Measurements from ENCODE around the gene MTMR6.

The MTMR6 gene

GRCh38 chr13:25222740-25223139 lies 64.5 kb downstream of the MTMR6 start:
- Histone ChIP-seq H3K27ac (no peak overlapping the region), H3K4me3 (no peak overlapping the region), H3K36me3 (ENCODE audit: insufficient read depth, low read length) (no peaks in the 10 kb centered on the region), H3K9ac (ENCODE audit: insufficient read length) (no peak overlapping the region), H3K9me3 (ENCODE audit: low read depth, low read length) (no peaks in the 10 kb centered on the region)
- no peak for DNase-seq (ENCODE audit: low read depth, low spot score)
- TF ChIP-seq EZH2 (IDR thresholded peaks at IDR 0.05) (no peak), FOXP2 (optimal IDR thresholded peaks at IDR 0.05; ENCODE audit: control extremely low read depth, extremely low read length, insufficient read depth) (no peak), POLR2AphosphoS5 (IDR thresholded peaks at IDR 0.05; ENCODE audit: borderline replicate concordance, low read depth, low read length) (no peak)

GRCh38 chr13:25218019-25218418 lies 69.3 kb downstream of the MTMR6 start:
- no peak for TF ChIP-seq EZH2 (IDR thresholded peaks at IDR 0.05)
- TF ChIP-seq POLR2AphosphoS5 (IDR thresholded peaks at IDR 0.05; ENCODE audit: borderline replicate concordance, low read depth, low read length), result no peak
- TF ChIP-seq FOXP2 (optimal IDR thresholded peaks at IDR 0.05; ENCODE audit: control extremely low read depth, extremely low read length, insufficient read depth), result no peak
- no peak overlapping the region for H3K27ac ChIP-seq
- no peak overlapping the region for H3K4me3 ChIP-seq
- H3K9me3 ChIP-seq (ENCODE audit: low read depth, low read length), result no peaks in the 10 kb centered on the region
- no peak for DNase-seq (ENCODE audit: low read depth, low spot score)
- H3K36me3 ChIP-seq (ENCODE audit: insufficient read depth, low read length), result no peaks in the 10 kb centered on the region
- H3K9ac ChIP-seq (ENCODE audit: insufficient read length), result no peak overlapping the region

- no peak overlapping the region for H3K9ac ChIP-seq (ENCODE audit: insufficient read length)
- H3K27ac ChIP-seq, result no peak overlapping the region
- H3K36me3 ChIP-seq (ENCODE audit: insufficient read depth, low read length), result no peaks in the 10 kb centered on the region
- TF ChIP-seq FOXP2 (optimal IDR thresholded peaks at IDR 0.05; ENCODE audit: control extremely low read depth, extremely low read length, insufficient read depth) (no peak), POLR2AphosphoS5 (IDR thresholded peaks at IDR 0.05; ENCODE audit: borderline replicate concordance, low read depth, low read length) (no peak), EZH2 (IDR thresholded peaks at IDR 0.05) (no peak)
- no peak overlapping the region for H3K4me3 ChIP-seq
- H3K9me3 ChIP-seq (ENCODE audit: low read depth, low read length), result no peaks in the 10 kb centered on the region
- DNase-seq (ENCODE audit: low read depth, low spot score), result no peak
Measured at GRCh38 chr13:25217023-25217885, 70.0 kb downstream of the MTMR6 start.

GRCh38 chr13:25215253-25215575 lies 72.1 kb downstream of the MTMR6 start:
- Histone ChIP-seq H3K9me3 (ENCODE audit: low read depth, low read length) (no peaks in the 10 kb centered on the region), H3K9ac (ENCODE audit: insufficient read length) (no peak overlapping the region), H3K27ac (no peak overlapping the region), H3K36me3 (ENCODE audit: insufficient read depth, low read length) (no peaks in the 10 kb centered on the region), H3K4me3 (no peak overlapping the region)
- no peak for DNase-seq (ENCODE audit: low read depth, low spot score)
- TF ChIP-seq POLR2AphosphoS5 (IDR thresholded peaks at IDR 0.05; ENCODE audit: borderline replicate concordance, low read depth, low read length) (no peak), FOXP2 (optimal IDR thresholded peaks at IDR 0.05; ENCODE audit: control extremely low read depth, extremely low read length, insufficient read depth) (no peak), EZH2 (IDR thresholded peaks at IDR 0.05) (no peak)

- no peak overlapping the region for H3K9ac ChIP-seq (ENCODE audit: insufficient read length)
- H3K4me3 ChIP-seq, result no peak overlapping the region
- no peaks in the 10 kb centered on the region for H3K9me3 ChIP-seq (ENCODE audit: low read depth, low read length)
- DNase-seq (ENCODE audit: low read depth, low spot score), result no peak
- TF ChIP-seq POLR2AphosphoS5 (IDR thresholded peaks at IDR 0.05; ENCODE audit: borderline replicate concordance, low read depth, low read length), result no peak
- TF ChIP-seq FOXP2 (optimal IDR thresholded peaks at IDR 0.05; ENCODE audit: control extremely low read depth, extremely low read length, insufficient read depth), result no peak
- TF ChIP-seq EZH2 (IDR thresholded peaks at IDR 0.05), result no peak
- no peaks in the 10 kb centered on the region for H3K36me3 ChIP-seq (ENCODE audit: insufficient read depth, low read length)
- H3K27ac ChIP-seq, result no peak overlapping the region
Measured at GRCh38 chr13:25214491-25215252, 72.6 kb downstream of the MTMR6 start.

GRCh38 chr13:25213715-25214114 lies 73.6 kb downstream of the MTMR6 start:
- DNase-seq (ENCODE audit: low read depth, low spot score), result no peak
- H3K27ac ChIP-seq, result no peak overlapping the region
- no peak overlapping the region for H3K9ac ChIP-seq (ENCODE audit: insufficient read length)
- no peaks in the 10 kb centered on the region for H3K9me3 ChIP-seq (ENCODE audit: low read depth, low read length)
- H3K36me3 ChIP-seq (ENCODE audit: insufficient read depth, low read length), result no peaks in the 10 kb centered on the region
- no peak for TF ChIP-seq POLR2AphosphoS5 (IDR thresholded peaks at IDR 0.05; ENCODE audit: borderline replicate concordance, low read depth, low read length)
- no peak for TF ChIP-seq EZH2 (IDR thresholded peaks at IDR 0.05)
- TF ChIP-seq FOXP2 (optimal IDR thresholded peaks at IDR 0.05; ENCODE audit: control extremely low read depth, extremely low read length, insufficient read depth), result no peak
- H3K4me3 ChIP-seq, result no peak overlapping the region

GRCh38 chr13:25210842-25211569 lies 76.3 kb downstream of the MTMR6 start:
- Histone ChIP-seq H3K9me3 (ENCODE audit: low read depth, low read length) (no peaks in the 10 kb centered on the region), H3K9ac (ENCODE audit: insufficient read length) (no peak overlapping the region), H3K27ac (no peak overlapping the region), H3K36me3 (ENCODE audit: insufficient read depth, low read length) (no peaks in the 10 kb centered on the region), H3K4me3 (no peak overlapping the region)
- TF ChIP-seq POLR2AphosphoS5 (IDR thresholded peaks at IDR 0.05; ENCODE audit: borderline replicate concordance, low read depth, low read length) (no peak), FOXP2 (optimal IDR thresholded peaks at IDR 0.05; ENCODE audit: control extremely low read depth, extremely low read length, insufficient read depth) (no peak), EZH2 (IDR thresholded peaks at IDR 0.05) (no peak)
- DNase-seq (ENCODE audit: low read depth, low spot score), result no peak

- H3K36me3 ChIP-seq (ENCODE audit: insufficient read depth, low read length), result no peaks in the 10 kb centered on the region
- no peak for DNase-seq (ENCODE audit: low read depth, low spot score)
- no peak overlapping the region for H3K4me3 ChIP-seq
- TF ChIP-seq POLR2AphosphoS5 (IDR thresholded peaks at IDR 0.05; ENCODE audit: borderline replicate concordance, low read depth, low read length) (no peak), EZH2 (IDR thresholded peaks at IDR 0.05) (no peak), FOXP2 (optimal IDR thresholded peaks at IDR 0.05; ENCODE audit: control extremely low read depth, extremely low read length, insufficient read depth) (no peak)
- H3K9ac ChIP-seq (ENCODE audit: insufficient read length), result no peak overlapping the region
- H3K9me3 ChIP-seq (ENCODE audit: low read depth, low read length), result no peaks in the 10 kb centered on the region
- no peak overlapping the region for H3K27ac ChIP-seq
Measured at GRCh38 chr13:25207291-25207810, 79.9 kb downstream of the MTMR6 start.

All from SK-N-MC (cell line).